SK-N-SH (cell line): ENCODE results near the gene RAB8B. TPM values are rescaled to one million over a fixed set of nuclear protein-coding genes. Genes with fewer than 3 reads are reported as not detected.

Source experiments
- CTCF ChIA-PET: fragments of 300-600, 350-600 bp; formaldehyde crosslinking; extraction: SDS; loops from one replicate; lab custom pipeline; 2021; lab: Yijun Ruan, JAX
- POLR2A ChIA-PET: fragments of 350-600 bp; sonication (Branson Sonifier 250); formaldehyde crosslinking; extraction: SDS; loops from one replicate; lab custom pipeline; 2020; ENCODE audit warnings: antibody characterized with exemption, inconsistent platforms; lab: Yijun Ruan, JAX
- DNase-seq: peaks from one replicate; pipeline ENCODE4 v3.0.0; 2012
- H2AFZ ChIP-seq: fragments of 200-600 bp; sonication (generic); 2 replicates; pipeline ENCODE4 v1.8.1; 2016; ENCODE audit warnings: antibody characterized with exemption, mild to moderate bottlenecking, low read depth
- H3F3A ChIP-seq: fragments of 200-600 bp; sonication (generic); replicated peaks from 2 replicates; pipeline ENCODE3; 2016; ENCODE audit warnings: antibody characterized with exemption, mild to moderate bottlenecking; ENCODE audit not compliant: insufficient read depth
- H3K27ac ChIP-seq, 2 experiments: fragments of 200-500 bp in 1 of 2; fragments of 200-600 bp in 1 of 2; sonication (Bioruptor generic) in 1 of 2; sonication (generic), shearing (Covaris generic) in 1 of 2; 2 replicates each; pipeline versions ENCODE4 v1.5.1 to v1.6.1; 2014 to 2016; ENCODE audit warnings: low read depth in 2 of 2, inconsistent platforms in 1 of 2, low read length in 1 of 2, mild to moderate bottlenecking in 1 of 2, mixed read lengths in 1 of 2
- H3K27me3 ChIP-seq: fragments of 200-600 bp; sonication (generic), shearing (Covaris generic); 2 replicates; pipeline ENCODE4 v1.6.1; 2016; ENCODE audit warnings: mixed run types; ENCODE audit not compliant: insufficient read depth
- H3K36me3 ChIP-seq, 2 experiments: fragments of 200-500 bp in 1 of 2; fragments of 200-600 bp in 1 of 2; sonication (Bioruptor generic) in 1 of 2; sonication (generic) in 1 of 2; replicated peaks in 1 of 2; 2 replicates each; pipeline versions ENCODE3 to v1.5.1; 2014 to 2016; ENCODE audit warnings: low read length in 1 of 2, mild to moderate bottlenecking in 1 of 2; ENCODE audit not compliant: insufficient read depth in 2 of 2, control insufficient read depth in 1 of 2
- H3K4me1 ChIP-seq, 2 experiments: fragments of 200-500 bp in 1 of 2; fragments of 200-600 bp in 1 of 2; sonication (Bioruptor generic) in 1 of 2; sonication (generic), shearing (Covaris generic) in 1 of 2; 2 replicates each; pipeline versions ENCODE4 v1.5.1 to v1.6.1; 2014 to 2016; ENCODE audit warnings: low read depth in 1 of 2, low read length in 1 of 2, mixed run types in 1 of 2; ENCODE audit not compliant: insufficient read depth in 2 of 2, control insufficient read depth in 1 of 2
- H3K4me2 ChIP-seq: fragments of 200-600 bp; sonication (generic), shearing (Covaris generic); 2 replicates; pipeline ENCODE4 v1.6.1; 2017; ENCODE audit warnings: mixed run types
- H3K4me3 ChIP-seq, 2 experiments: fragments of 200-500 bp in 1 of 2; fragments of 200-600 bp in 1 of 2; sonication (Bioruptor generic) in 1 of 2; sonication (generic), shearing (Covaris generic) in 1 of 2; 2 replicates each; pipeline versions ENCODE4 v1.5.1 to v1.8.1; 2014 to 2016; ENCODE audit warnings: low read depth in 2 of 2, inconsistent platforms in 1 of 2, low read length in 1 of 2, mild to moderate bottlenecking in 1 of 2, mixed read lengths in 1 of 2, moderate library complexity in 1 of 2
- H3K79me2 ChIP-seq: fragments of 200-600 bp; sonication (generic); 2 replicates; pipeline ENCODE4 v1.8.1; 2017; ENCODE audit warnings: mild to moderate bottlenecking; ENCODE audit not compliant: insufficient read depth
- H3K9ac ChIP-seq: fragments of 200-600 bp; sonication (generic); 2 replicates; pipeline ENCODE4 v1.6.1; 2017; ENCODE audit warnings: mixed run types
- H3K9me2 ChIP-seq: fragments of 200-600 bp; sonication (generic); 2 replicates; pipeline ENCODE4 v1.6.1; 2017; ENCODE audit warnings: mixed run types
- H3K9me3 ChIP-seq: fragments of 200-600 bp; sonication (generic); 2 replicates; pipeline ENCODE4 v1.6.1; 2017; ENCODE audit warnings: mixed run types, mild to moderate bottlenecking, moderate library complexity
- H4K20me1 ChIP-seq: fragments of 200-600 bp; sonication (generic); 2 replicates; pipeline ENCODE4 v1.6.1; 2017; ENCODE audit warnings: mild to moderate bottlenecking, mixed run types; ENCODE audit not compliant: insufficient read depth
- CHD2 ChIP-seq: fragments of 150-350 bp; IDR thresholded peaks from 2 replicates; pipeline ENCODE4 v1.6.1; 2018; ENCODE audit warnings: low read length; ENCODE audit not compliant: partially characterized antibody
- EP300 ChIP-seq, 2 experiments: IDR thresholded peaks; 2 replicates each; pipeline versions ENCODE4 v1.4.0 to v1.6.1; 2012; ENCODE audit warnings: borderline replicate concordance in 1 of 2, low read depth in 1 of 2, low read length in 1 of 2
- EZH2phosphoT487 ChIP-seq: fragments of 200-600 bp; sonication (generic); IDR thresholded peaks from 2 replicates; pipeline ENCODE4 v1.6.1; 2017; ENCODE audit warnings: low read depth, mixed run types, mild to moderate bottlenecking, antibody characterized with exemption, moderate library complexity, borderline replicate concordance
- FOXJ3 ChIP-seq: sonication (generic); formaldehyde crosslinking; IDR thresholded peaks from 2 replicates; pipeline ENCODE4 v1.5.1; 2020; ENCODE audit warnings: mild to moderate bottlenecking, missing genetic modification reagents
- MEF2A ChIP-seq: IDR thresholded peaks from 2 replicates; pipeline ENCODE4 v1.4.0; 2012; ENCODE audit warnings: low read depth, borderline replicate concordance
- NFIC ChIP-seq: IDR thresholded peaks from 2 replicates; pipeline ENCODE4 v1.4.0; 2012; ENCODE audit warnings: borderline replicate concordance
- NRF1 ChIP-seq: IDR thresholded peaks from 2 replicates; pipeline ENCODE4 v1.6.1; 2012; ENCODE audit warnings: low read depth, mild to moderate bottlenecking, low read length
- POLR2AphosphoS5 ChIP-seq: IDR thresholded peaks from 2 replicates; pipeline ENCODE4 v1.6.1; 2012; ENCODE audit warnings: low read depth, low read length
- RCOR1 ChIP-seq: fragments of 150-350 bp; IDR thresholded peaks from 2 replicates; pipeline ENCODE4 v1.6.1; 2017; ENCODE audit warnings: antibody characterized with exemption, low read length
- RFX5 ChIP-seq: IDR thresholded peaks from 2 replicates; pipeline ENCODE4 v1.6.1; 2012; ENCODE audit warnings: mild to moderate bottlenecking, improper control_type of control experiment, low read length
- SMC3 ChIP-seq: IDR thresholded peaks from 2 replicates; pipeline ENCODE4 v1.6.1; 2012; ENCODE audit warnings: low read depth, low read length, improper control_type of control experiment
- TCF12 ChIP-seq: IDR thresholded peaks from 2 replicates; pipeline ENCODE4 v1.4.0; 2012
- WGBS: methylation state at CpG from one replicate; pipeline ENCODE4 v1.1.6; 2017; ENCODE audit warnings: low lambda C conversion rate; 5-methylcytosine and 5-hydroxymethylcytosine counted together
- polyA plus RNA-seq, 3 experiments: library from polyadenylated mRNA; depleted of rRNA; stranded (reverse); fragments of >200 nt; gene quantifications; 2 replicates each; pipeline ENCODE4 v1.2.3, GENCODE V29; 2012
- TF ChIP-seq, protein P1 (sequence below): fragments of 150-350 bp; IDR thresholded peaks from 2 replicates; pipeline ENCODE4 v1.6.1; 2016; ENCODE audit warnings: mild to moderate bottlenecking, low read depth, low read length

Gene RAB8B
- polyA plus RNA-seq, 1 of the 3 experiments (the other 2 are of a cell fraction): 5.4 TPM

DNA sequence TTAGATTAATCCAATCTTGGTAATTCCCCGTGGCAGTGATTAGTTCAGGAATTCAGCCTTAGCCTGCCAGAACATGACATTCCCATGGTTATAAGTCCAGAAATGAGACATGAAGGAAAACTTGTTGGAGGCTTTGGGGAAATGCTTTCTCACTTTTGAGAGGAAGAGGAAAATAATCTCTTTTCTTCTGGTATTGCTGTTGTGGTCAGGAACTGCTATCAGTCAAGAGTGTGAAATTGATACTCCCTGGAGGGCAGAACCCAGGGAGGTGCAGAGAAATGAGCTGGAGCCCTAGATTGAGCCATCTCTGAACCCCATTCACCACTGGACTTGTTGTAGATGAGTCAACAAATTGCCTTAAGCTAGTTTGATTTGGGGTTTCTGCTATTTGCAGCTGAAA lies 49.4 kb downstream of the RAB8B start:
- ChIA-PET POLR2A (no interaction called here), CTCF (interaction anchor here (0.6 to 0.7 kb wide), 2 partner anchors 145 to 161 kb away, joined by 3 to 4 read pairs; no protein-coding TSS in a partner anchor)
- no peak overlapping the region for H3K9ac ChIP-seq
- H3K4me1 ChIP-seq: peaks cover 0 to 25% of the 10 kb centered on the region in 2 experiments; a peak in 2 of 4 replicates
- no peak overlapping the region for H3K4me3 ChIP-seq
- no peak for TF ChIP-seq EZH2phosphoT487
- TF ChIP-seq TCF12: no peak
- TF ChIP-seq CHD2: no peak
- TF ChIP-seq, protein P1, sequence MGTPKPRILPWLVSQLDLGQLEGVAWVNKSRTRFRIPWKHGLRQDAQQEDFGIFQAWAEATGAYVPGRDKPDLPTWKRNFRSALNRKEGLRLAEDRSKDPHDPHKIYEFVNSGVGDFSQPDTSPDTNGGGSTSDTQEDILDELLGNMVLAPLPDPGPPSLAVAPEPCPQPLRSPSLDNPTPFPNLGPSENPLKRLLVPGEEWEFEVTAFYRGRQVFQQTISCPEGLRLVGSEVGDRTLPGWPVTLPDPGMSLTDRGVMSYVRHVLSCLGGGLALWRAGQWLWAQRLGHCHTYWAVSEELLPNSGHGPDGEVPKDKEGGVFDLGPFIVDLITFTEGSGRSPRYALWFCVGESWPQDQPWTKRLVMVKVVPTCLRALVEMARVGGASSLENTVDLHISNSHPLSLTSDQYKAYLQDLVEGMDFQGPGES: no peak
- TF ChIP-seq SMC3: no peak
- TF ChIP-seq POLR2AphosphoS5: no peak
- no peak for TF ChIP-seq NRF1
- no peak for TF ChIP-seq RFX5
- TF ChIP-seq RCOR1: no peak
- no peak for TF ChIP-seq NFIC
- no peak for TF ChIP-seq EP300 (IDR thresholded peaks at IDR 0.05; ENCODE audit: borderline replicate concordance in 1 of 2, low read depth in 1 of 2, low read length in 1 of 2)
- no peak for TF ChIP-seq MEF2A
- no peak for TF ChIP-seq FOXJ3 (CRISPR knock-in tag)
- 68% methylated on average over 1 of the region's 1 CpG for WGBS
- H3K9me2 ChIP-seq: no peaks in the 10 kb centered on the region
- H4K20me1 ChIP-seq: no peaks in the 10 kb centered on the region
- peak overlapping the region in 1 of 2 experiments; percentile 25; a peak in 2 of 4 replicates for H3K27ac ChIP-seq
- H3K9me3 ChIP-seq: no peaks in the 10 kb centered on the region
- H3K36me3 ChIP-seq: no peaks in the 10 kb centered on the region
- peaks cover 33% of the 10 kb centered on the region for H3K79me2 ChIP-seq
- H3F3A ChIP-seq: peaks cover 20% of the 10 kb centered on the region
- no peak overlapping the region for H2AFZ ChIP-seq
- no peaks in the 10 kb centered on the region for H3K27me3 ChIP-seq
- H3K4me2 ChIP-seq: no peak overlapping the region
- DNase-seq: no peak

DNA sequence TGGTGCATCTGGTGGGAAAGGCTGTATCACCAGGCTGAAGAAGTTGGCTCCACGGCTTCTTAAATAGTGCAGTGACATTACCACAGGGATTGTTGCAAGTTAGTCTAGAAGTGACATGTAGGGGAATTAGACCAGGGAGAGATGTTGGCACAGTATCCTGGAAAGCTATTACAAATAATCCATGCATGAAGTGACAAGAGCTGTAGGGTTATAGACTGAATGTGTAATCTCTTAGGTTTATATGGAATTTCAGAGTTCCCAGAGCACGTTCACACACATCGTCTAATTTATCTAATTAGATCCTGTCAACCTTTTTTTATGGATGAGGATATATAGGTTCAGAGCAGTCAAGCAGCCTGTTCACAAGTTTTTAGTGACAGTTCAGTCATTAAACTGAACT lies 50.7 kb downstream of the RAB8B start:
- DNase-seq: no peak
- Histone ChIP-seq H3K27me3 (no peaks in the 10 kb centered on the region), H3K9me2 (no peaks in the 10 kb centered on the region), H3F3A (peaks cover 23% of the 10 kb centered on the region), H2AFZ (no peak overlapping the region), H3K79me2 (peaks cover 33% of the 10 kb centered on the region), H3K9ac (no peak overlapping the region), H3K9me3 (no peaks in the 10 kb centered on the region), H4K20me1 (no peaks in the 10 kb centered on the region), H3K36me3 (peaks cover 0 to 3% of the 10 kb centered on the region in 2 experiments), H3K4me1 (peaks cover 0 to 13% of the 10 kb centered on the region in 2 experiments; a peak in 1 of 4 replicates), H3K27ac (no peak overlapping the region), H3K4me3 (no peak overlapping the region), H3K4me2 (no peak overlapping the region)
- ChIA-PET CTCF (no interaction called here), POLR2A (no interaction called here)
- WGBS: 93% methylated on average over 3 of the region's 3 CpGs
- TF ChIP-seq MEF2A (no peak), CHD2 (no peak), EP300 (IDR thresholded peaks at IDR 0.05; ENCODE audit: borderline replicate concordance in 1 of 2, low read depth in 1 of 2, low read length in 1 of 2) (no peak)
